Mucosa of rectum (tissue), 2 donors: ENCODE results near the gene SLC6A19.
"Not testable (repeated sequence)": the region's sequence is repeated elsewhere in the genome, so short reads cannot be mapped to it uniquely, and the experiment has no call there.

Experiments
- H3K27ac ChIP-seq, 2 donors: one replicate each; pipeline ENCODE4 v1.7.0; 2013; ENCODE audit warnings: inconsistent platforms in 2 of 2, low read depth in 2 of 2, low read length in 2 of 2
- H3K27me3 ChIP-seq, 2 donors: one replicate each; pipeline ENCODE4 v1.7.0; 2013; ENCODE audit warnings: low read length in 2 of 2; ENCODE audit not compliant: control insufficient read depth in 2 of 2, insufficient read depth in 2 of 2
- H3K36me3 ChIP-seq, 2 donors: one replicate each; pipeline ENCODE4 v1.7.0; 2013; ENCODE audit warnings: low read length in 2 of 2; ENCODE audit not compliant: control insufficient read depth in 2 of 2, insufficient read depth in 2 of 2
- H3K4me1 ChIP-seq, 2 donors: one replicate each; pipeline ENCODE4 v1.7.0; 2013; ENCODE audit warnings: low read length in 2 of 2, mild to moderate bottlenecking in 1 of 2; ENCODE audit not compliant: control insufficient read depth in 2 of 2, insufficient read depth in 2 of 2
- H3K4me3 ChIP-seq, 2 donors: one replicate each; pipeline ENCODE4 v1.7.0; 2013; ENCODE audit warnings: low read length in 2 of 2
- H3K9ac ChIP-seq, 2 donors: one replicate each; pipeline ENCODE4 v1.7.0; 2013; ENCODE audit warnings: low read length in 2 of 2, low read depth in 1 of 2, mild to moderate bottlenecking in 1 of 2
- H3K9me3 ChIP-seq, 2 donors: one replicate each; pipeline ENCODE4 v1.7.0; 2013; ENCODE audit warnings: low read length in 2 of 2; ENCODE audit not compliant: control insufficient read depth in 2 of 2
- donor health status: healthy.
- donor health status: Normal muscosa, but diverticular disease.

SLC6A19 gene

DNA sequence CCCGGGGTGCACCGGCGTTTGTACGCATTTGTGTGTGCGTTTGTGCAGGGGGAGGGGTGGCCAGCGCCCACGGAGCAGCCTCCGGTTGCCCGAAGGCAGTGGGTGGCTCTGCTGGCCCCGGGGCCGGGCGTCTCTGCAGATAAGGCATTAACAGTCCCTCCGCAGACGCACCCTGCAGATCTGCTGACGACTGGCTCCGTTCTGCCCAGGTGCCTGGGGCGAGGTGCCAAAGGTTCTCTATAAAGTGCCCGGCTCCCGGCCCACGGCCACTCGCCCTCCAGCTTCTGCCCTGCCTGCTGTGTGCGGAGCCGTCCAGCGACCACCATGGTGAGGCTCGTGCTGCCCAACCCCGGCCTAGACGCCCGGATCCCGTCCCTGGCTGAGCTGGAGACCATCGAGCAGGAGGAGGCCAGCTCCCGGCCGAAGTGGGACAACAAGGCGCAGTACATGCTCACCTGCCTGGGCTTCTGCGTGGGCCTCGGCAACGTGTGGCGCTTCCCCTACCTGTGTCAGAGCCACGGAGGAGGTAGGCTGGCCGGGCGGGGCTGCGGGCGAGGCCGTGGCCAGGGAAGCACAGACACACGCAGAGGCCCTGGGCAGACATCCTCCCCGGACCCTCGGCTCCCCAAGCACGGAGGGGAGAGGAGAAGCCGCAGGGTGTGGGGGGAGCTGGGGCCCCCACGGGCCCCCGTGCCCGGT lies at the start of gene SLC6A19:
Gene SLC6A19 (plus strand): TSS at position 269 of the 699 bp plus-strand sequence. CDS start 56 bp downstream, at position 325.
- peak within 1 kb of the TSS in 1 of 2 donors; percentile 39 for H3K4me3 ChIP-seq

DNA sequence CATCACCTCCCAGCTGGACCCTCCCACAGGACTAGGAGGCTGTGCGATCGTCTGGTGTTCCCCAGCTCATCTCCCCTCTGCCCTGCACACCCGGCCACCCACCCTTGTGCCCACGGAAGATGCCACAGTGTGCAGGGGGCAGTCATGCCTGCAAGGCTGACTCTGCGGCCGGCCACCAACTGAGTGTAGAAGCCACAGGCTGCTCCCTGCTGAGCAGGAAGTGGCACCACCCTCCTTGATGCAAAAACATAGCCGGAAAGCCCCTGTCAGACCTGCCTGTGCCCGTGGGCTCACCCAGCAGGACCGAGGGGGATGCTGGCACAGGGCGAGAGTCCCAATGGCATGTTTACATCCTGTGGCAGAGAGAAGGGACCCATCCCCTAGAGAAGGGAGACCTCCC lies 49.2 kb upstream of the SLC6A19 start:
- Histone ChIP-seq H3K27ac (no peak overlapping the region), H3K9me3 (peaks cover 0 to 4% of the 10 kb centered on the region in 2 donors), H3K36me3 (no peaks in the 10 kb centered on the region), H3K27me3 (peaks cover 23 to 37% of the 10 kb centered on the region in 2 donors), H3K9ac (no peak overlapping the region), H3K4me1 (peaks cover 0 to 15% of the 10 kb centered on the region in 2 donors), H3K4me3 (no peak overlapping the region)

More for the DNA sequence above, at the start of gene SLC6A19:
- Histone ChIP-seq H3K27ac (peak within 1 kb of the TSS in 1 of 2 donors; percentile 56), H3K9ac (peak within 1 kb of the TSS in 1 of 2 donors; percentile 43), H3K4me1 (peaks cover 0 to 15% of the 10 kb centered on the region in 2 donors), H3K36me3 (no peaks in the 10 kb centered on the region), H3K9me3 (no peaks in the 10 kb centered on the region), H3K27me3 (peaks cover 10 to 14% of the 10 kb centered on the region in 2 donors)

DNA sequence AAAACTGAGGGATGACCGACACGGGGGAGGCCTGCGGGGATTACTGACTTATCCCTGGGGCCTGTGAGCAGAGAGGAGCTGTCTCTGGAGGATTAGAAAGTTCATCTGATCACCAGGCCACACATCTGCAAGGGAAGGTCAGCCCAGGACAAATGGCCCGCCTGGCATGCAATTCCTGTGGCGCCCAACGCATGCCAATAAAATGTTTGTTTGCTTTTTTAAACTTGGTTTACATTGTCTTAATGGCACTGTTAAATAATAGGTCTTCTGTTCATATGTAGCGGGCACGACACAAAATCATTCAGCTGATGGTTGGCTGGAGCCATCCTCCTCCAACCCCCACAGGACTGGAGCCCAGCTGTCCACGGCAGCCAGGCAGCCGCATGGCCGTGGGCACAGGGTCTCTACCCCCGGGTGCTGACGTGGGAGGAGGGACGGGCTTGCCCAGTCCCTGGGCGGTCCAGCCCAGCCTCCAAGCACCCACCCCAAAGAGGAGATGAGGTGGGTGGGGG lies 48.6 kb upstream of the SLC6A19 start:
- Histone ChIP-seq H3K27me3 (peaks cover 25 to 37% of the 10 kb centered on the region in 2 donors), H3K9ac (no peak overlapping the region), H3K4me1 (peaks cover 0 to 15% of the 10 kb centered on the region in 2 donors), H3K4me3 (no peak overlapping the region), H3K27ac (no peak overlapping the region), H3K36me3 (no peaks in the 10 kb centered on the region), H3K9me3 (peaks cover 0 to 7% of the 10 kb centered on the region in 2 donors)

DNA sequence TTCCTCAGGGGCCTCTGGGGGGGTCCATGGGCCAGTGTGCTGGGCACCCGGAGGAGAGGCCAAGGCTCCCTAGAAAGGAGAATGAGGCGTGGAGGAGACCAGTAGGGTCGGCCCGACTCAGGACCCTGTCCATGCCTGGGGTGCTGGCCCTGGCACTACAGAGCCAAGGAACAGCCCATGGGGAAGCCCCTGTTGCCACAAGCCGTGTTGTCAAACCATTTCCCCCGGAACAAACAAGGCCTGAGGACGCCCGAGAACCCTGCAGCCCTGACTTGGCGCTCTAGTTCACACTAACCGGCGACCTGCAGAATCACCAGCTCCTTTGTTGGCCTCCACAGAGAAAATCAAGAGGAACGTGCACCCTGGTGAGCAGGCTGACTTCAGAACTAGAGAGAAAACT lies 48.0 kb upstream of the SLC6A19 start:
- Histone ChIP-seq H3K27me3 (peaks cover 25 to 37% of the 10 kb centered on the region in 2 donors), H3K9me3 (peaks cover 0 to 7% of the 10 kb centered on the region in 2 donors), H3K36me3 (no peaks in the 10 kb centered on the region), H3K9ac (no peak overlapping the region), H3K4me1 (peaks cover 0 to 15% of the 10 kb centered on the region in 2 donors), H3K4me3 (no peak overlapping the region), H3K27ac (no peak overlapping the region)

DNA sequence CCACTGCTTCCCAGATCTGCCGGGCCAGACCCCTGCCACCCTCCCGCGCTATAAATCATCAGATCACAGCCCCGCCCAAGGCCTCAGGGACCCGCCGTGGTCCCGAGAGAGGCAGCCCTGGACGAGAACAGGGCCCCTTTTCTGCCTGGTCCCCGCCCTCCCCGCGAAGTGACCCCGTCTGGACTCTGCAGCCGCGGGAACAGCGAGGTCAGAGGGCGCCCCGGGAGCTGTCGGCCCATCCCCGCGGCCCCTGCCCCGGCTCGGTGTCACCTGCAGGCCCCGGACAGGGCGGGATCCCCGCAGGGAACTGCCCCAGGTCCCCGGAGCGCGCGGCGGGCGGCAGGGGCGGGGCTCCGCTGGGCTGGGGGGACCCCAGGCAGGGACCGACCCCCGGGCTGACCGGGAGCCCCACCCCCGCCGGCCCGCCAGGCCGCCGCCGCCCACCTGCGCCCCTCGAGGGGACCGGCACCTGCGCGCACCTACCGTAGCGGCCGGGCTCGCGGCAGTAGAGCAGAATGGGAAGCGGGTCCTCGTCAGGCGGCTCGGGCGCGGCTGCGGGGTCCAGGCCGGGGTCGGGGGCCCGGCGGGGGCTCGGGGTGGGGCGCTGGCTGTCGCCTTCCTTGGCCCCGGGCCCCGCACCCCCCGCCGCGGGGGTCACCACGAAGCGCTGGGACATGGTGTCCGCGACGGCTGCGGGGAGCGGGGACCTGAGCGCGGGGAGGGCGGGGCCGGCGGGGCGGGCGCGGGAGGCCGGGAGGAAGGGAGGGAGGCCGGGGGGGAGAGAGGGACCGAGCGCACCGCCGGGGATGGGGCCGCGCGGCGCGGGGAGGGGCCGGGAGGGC lies 46.0 kb upstream of the SLC6A19 start:
- H3K4me1 ChIP-seq: peaks cover 0 to 15% of the 10 kb centered on the region in 2 donors
- peaks cover 25 to 40% of the 10 kb centered on the region in 2 donors for H3K27me3 ChIP-seq
- no peak overlapping the region for H3K4me3 ChIP-seq
- peaks cover 0 to 7% of the 10 kb centered on the region in 2 donors for H3K9me3 ChIP-seq
- no peaks in the 10 kb centered on the region for H3K36me3 ChIP-seq
- H3K27ac ChIP-seq: no peak overlapping the region
- H3K9ac ChIP-seq: no peak overlapping the region

DNA sequence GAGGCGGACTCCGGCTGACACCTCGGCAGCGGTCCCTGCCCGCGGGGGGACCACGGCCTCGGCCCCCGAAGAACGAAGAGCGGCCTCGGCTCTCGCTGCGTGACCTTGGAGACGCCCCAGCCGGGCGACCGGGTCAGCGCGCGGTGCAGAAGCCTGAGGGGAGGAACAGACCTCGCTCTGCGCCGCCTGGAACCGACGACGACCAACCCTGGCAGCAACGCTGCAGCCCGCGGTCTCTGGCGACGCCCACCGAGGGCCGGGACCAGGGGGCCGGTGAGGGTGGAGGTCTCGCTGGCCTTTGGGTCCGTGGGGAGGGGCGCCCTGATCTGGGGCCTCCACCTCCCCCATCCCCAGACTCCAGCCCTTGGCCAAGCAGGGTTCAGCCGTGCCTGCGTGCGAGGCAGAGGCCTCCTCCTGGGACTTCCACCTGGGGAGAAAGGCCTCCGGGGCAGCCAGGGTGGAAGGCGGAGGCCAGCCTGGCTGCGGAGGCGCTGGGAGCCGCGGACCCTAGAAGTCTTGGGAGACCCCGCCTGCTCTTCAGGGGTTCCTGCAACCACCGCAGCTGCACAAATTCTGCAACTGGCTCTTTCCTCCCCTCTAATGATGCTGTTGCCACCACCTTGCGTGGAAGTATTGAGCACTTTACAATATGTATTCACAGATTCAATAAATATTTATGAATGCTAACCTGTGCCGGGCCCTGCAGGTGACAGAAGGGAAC lies 45.2 kb upstream of the SLC6A19 start:
- H3K4me3 ChIP-seq: no peak overlapping the region
- no peak overlapping the region for H3K27ac ChIP-seq

DNA sequence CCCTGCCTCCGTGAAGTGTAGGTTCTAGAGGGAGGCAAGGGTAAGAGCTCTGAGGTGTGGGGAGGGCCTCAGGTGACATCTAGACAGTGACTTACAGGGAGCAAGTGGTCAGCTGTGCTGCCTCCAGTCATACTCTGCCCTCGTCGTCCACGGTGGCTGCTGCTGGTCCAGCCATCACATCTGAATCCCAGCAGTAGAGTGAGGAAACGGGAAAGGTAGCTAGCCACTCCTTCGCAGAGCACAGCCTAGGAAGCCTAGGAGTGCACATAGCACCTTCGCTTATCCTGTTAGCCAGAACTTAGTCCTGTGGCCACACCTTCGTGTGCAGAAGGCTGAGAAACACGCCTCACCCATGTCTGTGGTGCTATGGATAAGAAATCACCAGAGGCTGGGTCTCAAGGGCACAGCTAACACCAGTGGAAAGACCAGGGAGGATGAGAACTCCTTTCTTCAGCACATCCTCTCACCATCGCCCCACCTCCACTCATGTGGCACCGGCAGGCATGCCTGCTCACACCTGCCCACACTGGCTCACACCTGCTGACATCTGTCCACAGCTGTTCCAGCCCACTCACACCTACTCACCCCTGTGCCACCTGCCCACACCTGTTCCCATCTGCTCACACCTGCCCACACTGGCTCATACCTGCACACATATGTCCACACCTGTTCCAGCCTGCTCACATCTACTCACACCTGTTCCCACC lies 44.5 kb upstream of the SLC6A19 start:
- peaks cover 25 to 37% of the 10 kb centered on the region in 2 donors for H3K27me3 ChIP-seq
- H3K4me1 ChIP-seq: peaks cover 2 to 20% of the 10 kb centered on the region in 2 donors
- no peak overlapping the region for H3K27ac ChIP-seq
- H3K9me3 ChIP-seq: peaks cover 0 to 7% of the 10 kb centered on the region in 2 donors
- no peaks in the 10 kb centered on the region for H3K36me3 ChIP-seq
- H3K4me3 ChIP-seq: no peak overlapping the region
- no peak overlapping the region for H3K9ac ChIP-seq

More for the DNA sequence above, 45.2 kb upstream of the SLC6A19 start:
- H3K9ac ChIP-seq: no peak overlapping the region
- no peaks in the 10 kb centered on the region for H3K36me3 ChIP-seq
- peaks cover 0 to 15% of the 10 kb centered on the region in 2 donors for H3K4me1 ChIP-seq
- H3K9me3 ChIP-seq: peaks cover 0 to 7% of the 10 kb centered on the region in 2 donors
- peaks cover 25 to 40% of the 10 kb centered on the region in 2 donors for H3K27me3 ChIP-seq

DNA sequence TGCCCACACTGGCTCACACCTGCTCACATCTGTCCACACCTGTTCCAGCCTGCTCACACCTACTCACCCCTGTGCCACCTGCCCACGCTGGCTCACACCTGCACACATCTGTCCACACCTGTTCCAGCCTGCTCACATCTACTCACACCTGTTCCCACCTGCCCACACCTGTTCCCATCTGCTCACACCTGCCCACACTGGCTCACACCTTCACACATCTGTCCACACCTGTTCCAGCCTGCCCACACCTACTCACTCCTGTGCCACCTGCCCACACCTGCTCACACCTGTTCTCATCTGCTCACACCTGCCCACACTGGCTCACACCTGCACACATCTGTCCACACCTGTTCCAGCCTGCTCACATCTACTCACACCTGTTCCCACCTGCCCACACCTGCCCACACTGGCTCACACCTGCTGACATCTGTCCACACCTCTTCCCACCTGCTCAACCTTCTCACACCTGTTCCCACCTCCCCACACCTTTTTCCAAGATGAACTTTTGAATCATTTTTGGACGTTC lies 43.9 kb upstream of the SLC6A19 start:
- not testable (repeated sequence) for H3K9ac ChIP-seq, H3K27ac ChIP-seq, H3K4me3 ChIP-seq, H3K36me3 ChIP-seq, H3K9me3 ChIP-seq
- H3K27me3 ChIP-seq: peaks cover 24 to 31% of the 10 kb centered on the region in 2 donors
- peaks cover 2 to 18% of the 10 kb centered on the region in 2 donors for H3K4me1 ChIP-seq
